ENCODE results near the gene CYP2F1. TPM values are rescaled to one million over a fixed set of nuclear protein-coding genes. Genes with fewer than 3 reads are reported as not detected.

CYP2F1 gene
- total and polyA plus RNA-seq, 2 of the 13 experiments (the other 11 are each of a cell fraction or from before 2014, with no cell fraction given), result not detected

GRCh38 chr19:41083516-41083915 lies 30.7 kb upstream of the CYP2F1 start:
- H3K27me3 ChIP-seq (ENCODE audit: control insufficient read depth in 1 of 2, insufficient read depth in 2 of 2, low read length in 2 of 2), result peaks cover 0 to 10% of the 10 kb centered on the region in 2 experiments; a peak in 1 of 5 replicates
- no peak overlapping the region for H3K9ac ChIP-seq (ENCODE audit: insufficient read depth, low read depth, low read length)
- intact Hi-C loops (cut with micrococcal nuclease; ENCODE audit: unreplicated experiment) (no loop called here), in situ Hi-C loops (cut with HindIII; ENCODE audit: extremely low pct_ligation_motif_present, low pct_unique_long_range_greater_than_20kb) (no loop called here)
- no peak for DNase-seq (ENCODE audit: low spot score)
- no peaks in the 10 kb centered on the region for H3K79me2 ChIP-seq (ENCODE audit: insufficient read depth, low read length)
- no peaks in the 10 kb centered on the region for H4K20me1 ChIP-seq (ENCODE audit: insufficient read depth, low read length)
- H3K27ac ChIP-seq (ENCODE audit: extremely low read length, insufficient read depth, low read length), result no peak overlapping the region
- CTCF ChIA-PET (ENCODE audit: low intra/inter-chr PET ratio, low total read pairs), result no interaction called here
- no peak overlapping the region for H2AFZ ChIP-seq (ENCODE audit: low read length)
- no peaks in the 10 kb centered on the region for H3K4me1 ChIP-seq (ENCODE audit: insufficient read depth, low read length)
- no peak for ATAC-seq
- no peak for FAIRE-seq
- no peak overlapping the region for H3K4me2 ChIP-seq (ENCODE audit: low read depth, low read length)
- no peaks in the 10 kb centered on the region for H3K36me3 ChIP-seq (replicated peaks in 1 of 2; ENCODE audit: control insufficient read depth in 1 of 2, insufficient read depth in 2 of 2, low read length in 2 of 2)
- no peaks in the 10 kb centered on the region for H3K9me3 ChIP-seq (ENCODE audit: low read length)
- POLR2A ChIA-PET, result no interaction called here
- WGBS (ENCODE audit: low lambda C conversion rate), result 26% methylated on average over 2 of the region's 2 CpGs
- no peak overlapping the region for H3K4me3 ChIP-seq (replicated peaks in 1 of 3; ENCODE audit: insufficient read depth in 1 of 3, low read depth in 2 of 3, low read length in 3 of 3)
- BruUV-seq (replicated peaks), result no TSS peak
- no peak for TF ChIP-seq ZNF354B (CRISPR knock-in tag; IDR thresholded peaks at IDR 0.05)
- TF ChIP-seq SSRP1 (CRISPR knock-in tag; IDR thresholded peaks at IDR 0.05), result no peak
- no peak for TF ChIP-seq ISX (CRISPR knock-in tag; conservative IDR thresholded peaks at IDR 0.05)
- TF ChIP-seq ZNF430 (CRISPR knock-in tag; IDR thresholded peaks at IDR 0.05), result no peak
- no peak for TF ChIP-seq ZNF768 (CRISPR knock-in tag; IDR thresholded peaks at IDR 0.05)
- TF ChIP-seq ZNF138 (CRISPR knock-in tag; IDR thresholded peaks at IDR 0.05; ENCODE audit: low read depth), result no peak
- no peak for TF ChIP-seq ZNF101 (CRISPR knock-in tag; IDR thresholded peaks at IDR 0.05; ENCODE audit: borderline replicate concordance, low read depth)
- TF ChIP-seq SIX4 (CRISPR knock-in tag; IDR thresholded peaks at IDR 0.05), result no peak
- no peak for TF ChIP-seq ZFP36L1 (CRISPR knock-in tag; IDR thresholded peaks at IDR 0.05)
- no peak for TF ChIP-seq EEA1 (CRISPR knock-in tag; IDR thresholded peaks at IDR 0.05; ENCODE audit: borderline replicate concordance)
- no peak for TF ChIP-seq ZNF234 (CRISPR knock-in tag; conservative IDR thresholded peaks at IDR 0.05)
- no peak for TF ChIP-seq RFX1 (IDR thresholded peaks at IDR 0.05)
- TF ChIP-seq ARHGAP35 (CRISPR knock-in tag; IDR thresholded peaks at IDR 0.05; ENCODE audit: borderline replicate concordance), result no peak
- no peak for TF ChIP-seq DMTF1 (CRISPR knock-in tag; IDR thresholded peaks at IDR 0.05)
- no peak for TF ChIP-seq SYNCRIP (IDR thresholded peaks at IDR 0.05; ENCODE audit: insufficient read depth, low read depth, low read length)

All from HepG2 (cell line).